Transverse colon (tissue), 4 donors: ENCODE measurements around the gene MRPL34.

ENCODE experiments used
- CTCF ChIP-seq, 5 experiments: fragments of 200-600 bp in 3 of 5; fragments of 450-650 bp in 2 of 5; sonication (generic) in 3 of 5; IDR thresholded peaks; 1 replicate in 2 of 5; 2 replicates in 3 of 5; pipeline ENCODE4 v1.5.1; 2016 to 2017; ENCODE audit warnings: antibody characterized with exemption in 5 of 5, inconsistent platforms in 3 of 5, mild to moderate bottlenecking in 2 of 5, moderate library complexity in 1 of 5
- EP300 ChIP-seq: sonication (generic); formaldehyde crosslinking; IDR thresholded peaks from one replicate; pipeline ENCODE4 v1.6.1; 2017; ENCODE audit warnings: antibody characterized with exemption, low read depth
- POLR2A ChIP-seq: fragments of 450-650 bp; IDR thresholded peaks from one replicate; pipeline ENCODE4 v1.6.1; 2016; ENCODE audit warnings: antibody characterized with exemption, mild to moderate bottlenecking, moderate library complexity
- POLR2AphosphoS5 ChIP-seq, 3 donors: sonication (generic); formaldehyde crosslinking; IDR thresholded peaks; one replicate each; pipeline ENCODE4 v1.6.1; 2016; ENCODE audit warnings: antibody characterized with exemption in 3 of 3

GRCh38 chr19:17266589-17266974 is 39.1 kb upstream of the MRPL34 start:
- no peak for TF ChIP-seq CTCF (IDR thresholded peaks at IDR 0.05)
- TF ChIP-seq POLR2A, result no peak
- TF ChIP-seq POLR2AphosphoS5 (IDR thresholded peaks at IDR 0.05), result no peak
- TF ChIP-seq EP300, result no peak
